GM04503 (cell line): ENCODE results near the gene PRDM16.

Source experiments
- DNase-seq: peaks from one replicate; pipeline ENCODE4 v3.0.0-alpha.2; 2012; ENCODE audit warnings: low read depth

PRDM16 gene

GRCh38 chr1:3306583-3307291 is 237.7 kb downstream of the PRDM16 start:
- DNase-seq = peak; percentile 62

- no peak for DNase-seq
These were observed 238.4 kb downstream of the PRDM16 start for GRCh38 chr1:3307359-3307758.

GRCh38 chr1:3308053-3308452 is 239.1 kb downstream of the PRDM16 start:
- DNase-seq = no peak

GRCh38 chr1:3310718-3311400 is 241.9 kb downstream of the PRDM16 start:
- DNase-seq = no peak

- no peak for DNase-seq
These were observed 242.7 kb downstream of the PRDM16 start for GRCh38 chr1:3311711-3312110.

- DNase-seq = no peak
These were observed 243.4 kb downstream of the PRDM16 start for GRCh38 chr1:3312310-3312897.

- DNase-seq = peak; percentile 96
These were observed 244.0 kb downstream of the PRDM16 start for GRCh38 chr1:3312898-3313575.

GRCh38 chr1:3313576-3313950 is 244.6 kb downstream of the PRDM16 start:
- peak; percentile 68 for DNase-seq

- DNase-seq = peak; percentile 9
These were observed 245.7 kb downstream of the PRDM16 start for GRCh38 chr1:3314491-3315381.

- DNase-seq = no peak
These were observed 246.7 kb downstream of the PRDM16 start for GRCh38 chr1:3315399-3316339.

GRCh38 chr1:3316340-3316943 is 247.4 kb downstream of the PRDM16 start:
- no peak for DNase-seq

- no peak for DNase-seq
These were observed 248.5 kb downstream of the PRDM16 start for GRCh38 chr1:3317456-3317855.

- DNase-seq = no peak
These were observed 249.3 kb downstream of the PRDM16 start for GRCh38 chr1:3318329-3318728.

GRCh38 chr1:3319874-3320245 is 250.9 kb downstream of the PRDM16 start:
- DNase-seq = no peak

- no peak for DNase-seq
These were observed 251.5 kb downstream of the PRDM16 start for GRCh38 chr1:3320246-3321152.

- DNase-seq = no peak
These were observed 252.8 kb downstream of the PRDM16 start for GRCh38 chr1:3321559-3322449.

GRCh38 chr1:3322450-3323020 is 253.5 kb downstream of the PRDM16 start:
- no peak for DNase-seq
